GM18526 (cell line): Measurements from ENCODE around the gene SPRY2.

Experiments
- POLR2A ChIP-seq: IDR thresholded peaks from 3 replicates; pipeline ENCODE4 v1.6.1; 2011; ENCODE audit not compliant: insufficient read length; ENCODE audit errors: extremely low read depth

SPRY2 gene

DNA sequence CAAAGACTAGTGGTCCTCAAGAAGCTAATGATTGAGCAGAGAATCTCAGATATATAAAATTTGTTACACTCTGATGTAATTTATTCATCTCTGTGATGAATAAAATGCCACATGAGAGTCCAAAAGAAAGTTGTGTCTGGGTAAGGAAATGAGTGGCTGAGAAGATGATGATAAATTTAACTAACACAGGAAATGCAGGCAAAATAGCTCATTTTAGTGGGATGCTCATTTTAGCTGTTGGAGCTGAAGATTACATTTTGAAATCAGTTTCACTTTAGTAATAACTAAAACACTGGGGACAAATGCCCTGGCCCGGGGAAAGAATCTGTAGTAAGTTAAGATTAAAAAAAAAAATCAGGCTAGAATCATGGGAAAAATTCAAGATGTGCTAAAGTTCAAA, 35.2 kb downstream of the SPRY2 start:
- TF ChIP-seq POLR2A, result no peak

DNA sequence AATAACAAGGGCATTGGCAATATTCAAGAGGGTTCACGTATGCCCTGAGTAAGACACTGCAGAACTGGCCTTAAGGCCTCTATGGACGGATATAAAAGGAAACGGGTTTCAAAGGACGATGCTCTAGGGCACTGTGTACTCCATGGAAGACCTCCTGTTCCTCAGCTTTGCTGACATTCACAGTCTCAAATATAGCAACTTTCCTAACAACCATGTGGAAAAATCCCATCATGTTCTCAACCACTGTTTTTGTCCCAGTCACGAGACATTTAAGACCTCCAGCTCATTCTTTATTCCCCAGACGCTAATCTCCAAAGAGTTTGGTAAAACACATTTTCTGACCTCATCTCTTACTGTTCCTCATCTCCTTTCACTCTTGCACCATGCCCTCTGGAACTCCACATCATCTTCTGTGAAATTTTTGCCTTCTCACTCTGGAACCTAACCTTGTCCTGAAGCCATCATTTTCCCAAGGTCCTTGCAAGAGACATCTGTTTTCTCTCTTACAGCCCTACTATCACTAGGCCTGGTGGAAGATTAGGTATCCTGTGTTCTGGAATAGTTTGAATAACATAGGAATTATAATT, 37.6 kb downstream of the SPRY2 start:
- TF ChIP-seq POLR2A, result no peak

DNA sequence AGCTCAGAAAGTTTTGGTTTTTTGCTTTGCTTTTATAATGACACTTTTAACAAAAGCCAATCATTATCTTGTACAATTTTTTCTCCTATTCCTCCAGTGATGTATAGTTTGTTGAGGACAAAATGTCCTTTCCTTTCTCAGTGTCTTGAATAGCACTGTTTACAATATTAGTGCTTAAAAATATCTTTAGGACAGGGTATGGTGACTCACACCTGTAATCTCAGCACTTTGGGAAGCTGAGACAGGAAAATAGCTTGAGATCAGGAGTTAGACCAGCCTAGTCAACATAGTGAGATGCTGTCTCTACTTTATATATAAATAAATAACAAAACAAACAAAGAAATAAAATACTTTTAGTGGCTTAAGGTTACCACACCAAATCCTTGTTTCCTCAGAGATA, 41.9 kb downstream of the SPRY2 start:
- no peak for TF ChIP-seq POLR2A

DNA sequence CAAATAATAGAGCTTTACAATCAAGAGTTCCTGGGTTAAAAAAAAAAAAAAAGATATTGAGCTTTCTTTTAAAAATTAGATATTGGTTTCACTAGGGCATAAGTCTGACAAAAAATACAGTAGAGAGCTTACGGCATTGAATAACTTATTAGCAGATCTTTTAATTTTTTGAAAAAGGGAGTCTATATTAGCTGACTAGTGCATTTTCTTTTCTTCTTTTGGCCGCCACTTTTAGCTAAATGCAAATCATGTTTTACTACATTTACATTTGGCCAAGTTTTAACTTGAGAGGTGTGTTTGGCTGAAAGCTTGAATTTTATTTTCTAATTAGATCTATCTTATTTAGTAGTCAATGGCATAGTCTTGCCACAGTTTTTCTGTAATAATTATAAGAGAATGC, 43.4 kb downstream of the SPRY2 start:
- TF ChIP-seq POLR2A, result no peak

DNA sequence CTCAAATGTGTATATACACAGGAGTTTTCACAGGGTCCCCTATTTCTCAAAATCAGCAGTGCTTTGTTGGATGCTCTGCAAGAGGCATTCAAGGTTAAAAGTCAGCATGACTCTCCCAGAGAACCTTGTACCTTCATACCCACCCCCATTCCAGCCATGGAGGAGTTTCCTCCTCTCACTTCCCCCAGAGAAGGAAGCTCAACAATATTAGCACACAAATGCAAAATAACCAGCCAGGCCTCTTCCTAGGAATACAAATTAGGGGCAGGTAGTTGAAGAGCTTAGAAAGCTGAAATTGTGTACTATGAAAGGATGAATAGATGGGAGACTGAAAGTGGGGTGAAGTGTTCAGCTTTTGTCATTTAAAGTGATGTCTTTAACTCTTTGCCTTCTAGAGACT, 43.8 kb downstream of the SPRY2 start:
- TF ChIP-seq POLR2A, result no peak

DNA sequence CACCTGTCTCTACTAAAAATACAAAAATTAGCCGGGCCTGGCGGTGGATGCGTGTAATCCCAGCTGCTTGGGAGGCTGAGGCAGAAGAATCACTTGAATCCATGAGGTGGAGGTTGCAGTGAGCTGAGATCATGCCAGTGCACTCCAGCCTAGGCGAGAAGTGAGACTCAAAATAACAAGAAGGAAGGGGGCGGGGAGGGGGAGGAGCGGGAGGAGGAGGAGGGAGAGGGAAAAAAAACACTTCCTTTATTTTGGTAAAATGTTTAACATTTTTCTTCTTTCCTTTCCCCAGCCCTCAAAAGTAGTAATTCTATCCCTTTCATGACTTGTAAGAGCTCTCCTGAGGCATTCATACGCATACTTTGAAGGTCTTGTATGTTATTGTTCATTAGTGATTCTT, 44.3 kb downstream of the SPRY2 start:
- no peak for TF ChIP-seq POLR2A

DNA sequence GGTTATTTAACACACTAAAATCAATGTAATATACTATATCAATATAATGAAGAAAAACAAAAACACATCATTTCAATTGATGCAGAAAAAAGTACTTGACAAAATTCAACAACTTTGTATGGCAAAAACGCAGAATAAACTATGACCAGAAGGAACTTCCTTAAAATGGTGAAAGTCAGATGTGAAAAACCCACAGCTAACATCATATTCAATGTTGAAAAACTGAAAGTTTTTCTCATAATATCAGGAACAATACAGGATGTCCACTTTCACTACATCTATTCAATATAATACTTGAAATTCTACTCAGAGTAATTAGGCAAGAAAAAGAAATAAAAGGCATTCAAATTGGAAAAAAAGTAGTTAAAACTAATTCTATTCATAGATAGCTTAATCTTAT, 50.3 kb downstream of the SPRY2 start:
- no peak for TF ChIP-seq POLR2A
